Measurements from ENCODE around the gene CNIH3.

CNIH3 gene

DNA sequence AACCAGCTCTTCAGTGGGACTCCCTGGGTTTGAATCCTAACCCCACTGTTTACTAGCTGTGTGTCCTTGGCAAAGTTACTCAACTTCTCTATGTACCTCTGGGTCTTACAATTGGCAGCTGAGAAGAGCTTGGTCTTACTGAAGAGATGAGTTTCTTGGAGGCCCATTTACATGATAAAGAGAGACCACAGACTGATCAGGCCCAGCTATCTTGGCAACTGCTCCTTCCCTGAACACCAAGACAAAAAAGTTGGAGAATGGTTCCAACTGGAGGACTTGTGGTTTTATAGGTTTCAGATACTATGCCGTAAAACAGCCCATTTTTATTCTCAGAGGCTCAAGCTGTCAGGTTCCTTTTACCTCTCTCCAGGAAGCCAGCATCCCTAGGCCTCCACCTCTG lies 24.8 kb upstream of the CNIH3 start:
- no peaks in the 10 kb centered on the region for H3K27me3 ChIP-seq
- H3K4me1 ChIP-seq, result no peaks in the 10 kb centered on the region
- DNase-seq, result no peak
- no peaks in the 10 kb centered on the region for H3K9me3 ChIP-seq
- intact Hi-C loops (cut with DNase I; ENCODE audit: low total_unique reads), result no loop called here
- no peak overlapping the region for H3K4me3 ChIP-seq
- H3K36me3 ChIP-seq, result no peaks in the 10 kb centered on the region
- no peak overlapping the region for H3K27ac ChIP-seq
- TF ChIP-seq, protein P1, sequence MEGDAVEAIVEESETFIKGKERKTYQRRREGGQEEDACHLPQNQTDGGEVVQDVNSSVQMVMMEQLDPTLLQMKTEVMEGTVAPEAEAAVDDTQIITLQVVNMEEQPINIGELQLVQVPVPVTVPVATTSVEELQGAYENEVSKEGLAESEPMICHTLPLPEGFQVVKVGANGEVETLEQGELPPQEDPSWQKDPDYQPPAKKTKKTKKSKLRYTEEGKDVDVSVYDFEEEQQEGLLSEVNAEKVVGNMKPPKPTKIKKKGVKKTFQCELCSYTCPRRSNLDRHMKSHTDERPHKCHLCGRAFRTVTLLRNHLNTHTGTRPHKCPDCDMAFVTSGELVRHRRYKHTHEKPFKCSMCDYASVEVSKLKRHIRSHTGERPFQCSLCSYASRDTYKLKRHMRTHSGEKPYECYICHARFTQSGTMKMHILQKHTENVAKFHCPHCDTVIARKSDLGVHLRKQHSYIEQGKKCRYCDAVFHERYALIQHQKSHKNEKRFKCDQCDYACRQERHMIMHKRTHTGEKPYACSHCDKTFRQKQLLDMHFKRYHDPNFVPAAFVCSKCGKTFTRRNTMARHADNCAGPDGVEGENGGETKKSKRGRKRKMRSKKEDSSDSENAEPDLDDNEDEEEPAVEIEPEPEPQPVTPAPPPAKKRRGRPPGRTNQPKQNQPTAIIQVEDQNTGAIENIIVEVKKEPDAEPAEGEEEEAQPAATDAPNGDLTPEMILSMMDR (IDR thresholded peaks at IDR 0.05), result no peak

DNA sequence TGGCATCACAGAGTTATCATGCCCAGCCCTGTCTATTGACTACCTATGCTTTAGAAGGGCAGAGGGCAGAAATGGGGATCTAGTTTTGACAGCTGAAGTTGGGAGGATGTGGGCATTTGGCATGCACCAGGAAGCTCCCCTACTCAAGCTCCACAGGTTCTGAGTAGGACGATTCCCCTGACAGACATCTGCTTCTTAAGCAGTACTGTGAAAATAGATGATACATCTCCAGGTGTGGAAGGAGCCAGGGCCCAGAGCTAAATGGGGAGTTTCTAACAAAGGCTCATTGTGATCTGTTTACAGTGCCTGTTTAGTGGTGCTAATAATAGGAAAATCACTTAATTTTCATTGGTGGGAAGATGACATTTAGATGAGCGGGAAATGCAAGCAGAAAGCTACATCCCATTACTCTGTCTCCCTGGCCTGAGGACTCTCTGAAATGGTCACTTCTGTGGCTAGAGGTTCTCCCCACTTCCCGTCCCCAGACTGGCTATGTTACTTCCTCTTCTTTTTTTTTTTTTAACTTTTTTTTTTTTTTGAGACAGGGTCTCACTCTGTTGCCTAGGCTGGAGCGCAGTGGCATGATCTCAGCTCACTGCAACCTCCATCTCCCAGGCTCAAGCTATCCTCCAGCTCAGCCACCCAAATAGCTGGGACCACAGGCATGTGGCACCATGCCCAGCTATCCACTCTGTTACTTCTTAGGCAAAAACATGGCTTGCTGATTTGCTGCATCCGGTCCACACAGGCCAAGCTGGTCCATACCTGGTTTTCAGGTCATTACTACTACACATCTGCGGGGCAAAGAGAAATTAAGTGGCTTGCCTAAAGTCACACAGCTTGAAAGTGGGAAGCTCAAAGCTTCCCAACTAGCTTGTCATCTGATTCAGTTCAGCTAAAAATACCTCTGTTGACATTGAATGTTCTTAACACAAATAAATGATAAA lies 23.2 kb upstream of the CNIH3 start:
- intact Hi-C loops (cut with DNase I; ENCODE audit: low total_unique reads), result no loop called here

DNA sequence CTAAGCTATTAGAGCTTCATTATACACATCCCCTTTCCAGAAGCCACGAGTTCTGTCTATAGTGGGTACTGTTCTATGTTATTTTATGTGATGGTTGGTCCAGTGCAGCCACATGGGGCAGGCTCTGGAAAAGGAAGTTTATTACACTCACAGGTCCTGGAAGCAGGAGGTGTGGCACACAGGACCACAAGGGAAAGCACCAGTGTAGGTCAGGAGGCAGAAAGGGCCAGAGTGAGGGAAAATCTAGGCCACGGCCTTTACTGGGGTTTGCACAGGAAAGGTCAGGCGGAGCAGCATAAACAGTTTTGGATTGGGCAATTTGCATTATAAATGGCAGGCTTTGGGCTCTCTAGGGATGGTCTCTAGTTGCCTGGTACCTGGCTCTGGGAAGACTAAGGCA lies 21.8 kb upstream of the CNIH3 start:
- intact Hi-C loops (cut with DNase I; ENCODE audit: low total_unique reads), result no loop called here
- no peaks in the 10 kb centered on the region for H3K9me3 ChIP-seq
- H3K36me3 ChIP-seq, result no peaks in the 10 kb centered on the region
- no peaks in the 10 kb centered on the region for H3K27me3 ChIP-seq
- H3K4me1 ChIP-seq, result no peaks in the 10 kb centered on the region
- no peak for DNase-seq
- no peak overlapping the region for H3K4me3 ChIP-seq
- TF ChIP-seq, protein P1 (IDR thresholded peaks at IDR 0.05), result no peak
- no peak overlapping the region for H3K27ac ChIP-seq

More for the DNA sequence above, 23.2 kb upstream of the CNIH3 start:
- H3K4me1 ChIP-seq, result no peaks in the 10 kb centered on the region
- no peaks in the 10 kb centered on the region for H3K9me3 ChIP-seq
- no peak overlapping the region for H3K27ac ChIP-seq
- DNase-seq, result no peak
- no peak overlapping the region for H3K4me3 ChIP-seq
- no peaks in the 10 kb centered on the region for H3K36me3 ChIP-seq
- TF ChIP-seq, protein P1 (IDR thresholded peaks at IDR 0.05), result no peak
- H3K27me3 ChIP-seq, result no peaks in the 10 kb centered on the region

DNA sequence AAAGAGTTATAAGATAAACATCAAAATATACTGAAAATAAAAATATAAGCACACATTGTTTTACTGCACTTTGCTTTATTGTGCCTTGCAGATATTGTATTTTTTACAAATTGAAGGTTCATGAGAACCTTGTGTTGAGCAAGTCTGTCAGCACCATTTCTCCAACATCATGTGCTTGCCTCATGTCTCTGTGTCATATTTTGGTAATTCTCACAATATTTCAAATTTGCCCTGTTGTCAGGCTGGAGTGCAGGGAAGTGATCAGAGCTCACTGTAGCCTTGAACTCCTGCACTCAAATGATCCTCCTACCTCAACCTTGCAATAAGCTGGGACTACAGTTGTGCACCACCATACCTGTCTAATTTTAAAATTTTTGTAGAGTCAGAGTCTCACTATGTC lies 21.3 kb upstream of the CNIH3 start:
- TF ChIP-seq, protein P1 (IDR thresholded peaks at IDR 0.05), result no peak
- Histone ChIP-seq H3K4me1 (no peaks in the 10 kb centered on the region), H3K4me3 (no peak overlapping the region), H3K27ac (no peak overlapping the region), H3K9me3 (no peaks in the 10 kb centered on the region), H3K36me3 (no peaks in the 10 kb centered on the region), H3K27me3 (no peaks in the 10 kb centered on the region)
- intact Hi-C loops (cut with DNase I; ENCODE audit: low total_unique reads), result no loop called here
- no peak for DNase-seq

DNA sequence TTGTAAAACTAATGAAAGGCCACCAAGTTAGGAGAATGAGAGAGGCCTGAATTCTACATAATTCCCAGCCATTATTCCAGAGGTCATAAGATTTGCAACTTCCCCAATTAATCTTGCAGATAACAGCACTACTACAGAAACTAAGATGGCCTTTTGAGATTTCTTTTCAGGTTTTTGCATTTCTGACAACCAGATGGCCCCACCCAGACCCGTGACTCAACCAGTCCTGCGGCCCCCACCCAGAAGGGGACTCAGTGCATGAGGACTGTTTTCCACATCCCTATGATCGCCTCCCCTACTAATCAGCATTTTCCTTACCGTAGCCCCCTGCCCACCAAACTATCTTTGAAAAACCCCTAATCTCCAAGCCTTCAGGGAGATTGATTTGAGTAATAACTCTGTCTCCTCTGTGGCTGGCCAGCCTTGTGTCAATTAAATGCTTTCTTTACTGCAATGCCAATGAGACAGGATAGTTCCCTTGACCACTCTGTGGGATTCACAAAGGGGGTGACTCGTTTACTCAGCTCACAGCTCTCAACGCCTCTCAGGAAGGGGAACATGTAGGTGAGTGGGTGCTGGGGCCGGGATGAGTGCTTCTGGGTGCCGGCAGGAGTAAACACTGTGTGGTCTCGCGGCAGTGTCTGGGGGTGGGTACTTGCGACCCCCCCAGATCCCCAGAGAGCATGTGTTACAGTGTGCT lies 10.5 kb upstream of the CNIH3 start:
- Histone ChIP-seq H3K4me3 (no peak overlapping the region), H3K27ac (no peak overlapping the region), H3K27me3 (no peaks in the 10 kb centered on the region), H3K36me3 (no peaks in the 10 kb centered on the region), H3K4me1 (no peaks in the 10 kb centered on the region), H3K9me3 (peaks cover 0 to 12% (median 11%) of the 10 kb centered on the region in 3 donors)
- intact Hi-C loops (cut with DNase I; ENCODE audit: low total_unique reads), result no loop called here
- TF ChIP-seq, protein P1 (IDR thresholded peaks at IDR 0.05), result no peak
- DNase-seq, result no peak
